KMS-11 (cell line): ENCODE results near the gene TEX2.
A peak's percentile ranks its signal among the peaks of the same experiment; 100 is the strongest.

Experiments used
- H2AFZ ChIP-seq: fragments of 200-600 bp; sonication (generic); 2 replicates; pipeline ENCODE4 v1.6.1; 2016; ENCODE audit warnings: antibody characterized with exemption, mixed run types, low read depth
- H3K27ac ChIP-seq: fragments of 200-600 bp; sonication (generic); 2 replicates; pipeline ENCODE4 v1.6.1; 2016; ENCODE audit warnings: mild to moderate bottlenecking, mixed run types
- H3K27me3 ChIP-seq: fragments of 200-600 bp; sonication (generic); 2 replicates; pipeline ENCODE4 v1.6.1; 2017; ENCODE audit warnings: mild to moderate bottlenecking, low read depth, mixed run types, moderate library complexity; ENCODE audit not compliant: insufficient read depth
- H3K36me3 ChIP-seq: fragments of 200-600 bp; sonication (generic); 2 replicates; pipeline ENCODE4 v1.6.1; 2017; ENCODE audit warnings: mild to moderate bottlenecking, mixed run types; ENCODE audit not compliant: insufficient read depth
- H3K4me1 ChIP-seq: fragments of 200-600 bp; sonication (generic); 2 replicates; pipeline ENCODE4 v1.6.1; 2016; ENCODE audit warnings: mild to moderate bottlenecking, low read depth, mixed run types; ENCODE audit not compliant: poor library complexity, severe bottlenecking
- H3K4me2 ChIP-seq: fragments of 200-600 bp; sonication (generic); 2 replicates; pipeline ENCODE4 v1.7.0; 2016; ENCODE audit warnings: mild to moderate bottlenecking, mixed run types
- H3K4me3 ChIP-seq: fragments of 200-600 bp; sonication (generic); IDR thresholded peaks from 2 replicates; pipeline ENCODE4 v1.6.1; 2017; ENCODE audit warnings: low read depth, low read length, mixed read lengths; ENCODE audit not compliant: insufficient read depth
- H3K79me2 ChIP-seq: fragments of 200-600 bp; sonication (generic); 2 replicates; pipeline ENCODE4 v1.6.1; 2016; ENCODE audit warnings: low read depth, mixed run types; ENCODE audit not compliant: insufficient read depth
- H3K9ac ChIP-seq: fragments of 200-600 bp; sonication (generic); 2 replicates; pipeline ENCODE4 v1.6.1; 2016; ENCODE audit warnings: mild to moderate bottlenecking, mixed run types
- H4K20me1 ChIP-seq: fragments of 200-600 bp; sonication (generic); 2 replicates; pipeline ENCODE4 v1.6.1; 2016; ENCODE audit warnings: mild to moderate bottlenecking, mixed run types; ENCODE audit not compliant: insufficient read depth
- CTCF ChIP-seq: fragments of 200-600 bp; sonication (generic); conservative IDR thresholded peaks from 2 replicates; pipeline ENCODE4 v1.6.1; 2017; ENCODE audit warnings: low read depth, mild to moderate bottlenecking, antibody characterized with exemption, low read length, moderate library complexity, mixed read lengths

Gene TEX2, protein sequence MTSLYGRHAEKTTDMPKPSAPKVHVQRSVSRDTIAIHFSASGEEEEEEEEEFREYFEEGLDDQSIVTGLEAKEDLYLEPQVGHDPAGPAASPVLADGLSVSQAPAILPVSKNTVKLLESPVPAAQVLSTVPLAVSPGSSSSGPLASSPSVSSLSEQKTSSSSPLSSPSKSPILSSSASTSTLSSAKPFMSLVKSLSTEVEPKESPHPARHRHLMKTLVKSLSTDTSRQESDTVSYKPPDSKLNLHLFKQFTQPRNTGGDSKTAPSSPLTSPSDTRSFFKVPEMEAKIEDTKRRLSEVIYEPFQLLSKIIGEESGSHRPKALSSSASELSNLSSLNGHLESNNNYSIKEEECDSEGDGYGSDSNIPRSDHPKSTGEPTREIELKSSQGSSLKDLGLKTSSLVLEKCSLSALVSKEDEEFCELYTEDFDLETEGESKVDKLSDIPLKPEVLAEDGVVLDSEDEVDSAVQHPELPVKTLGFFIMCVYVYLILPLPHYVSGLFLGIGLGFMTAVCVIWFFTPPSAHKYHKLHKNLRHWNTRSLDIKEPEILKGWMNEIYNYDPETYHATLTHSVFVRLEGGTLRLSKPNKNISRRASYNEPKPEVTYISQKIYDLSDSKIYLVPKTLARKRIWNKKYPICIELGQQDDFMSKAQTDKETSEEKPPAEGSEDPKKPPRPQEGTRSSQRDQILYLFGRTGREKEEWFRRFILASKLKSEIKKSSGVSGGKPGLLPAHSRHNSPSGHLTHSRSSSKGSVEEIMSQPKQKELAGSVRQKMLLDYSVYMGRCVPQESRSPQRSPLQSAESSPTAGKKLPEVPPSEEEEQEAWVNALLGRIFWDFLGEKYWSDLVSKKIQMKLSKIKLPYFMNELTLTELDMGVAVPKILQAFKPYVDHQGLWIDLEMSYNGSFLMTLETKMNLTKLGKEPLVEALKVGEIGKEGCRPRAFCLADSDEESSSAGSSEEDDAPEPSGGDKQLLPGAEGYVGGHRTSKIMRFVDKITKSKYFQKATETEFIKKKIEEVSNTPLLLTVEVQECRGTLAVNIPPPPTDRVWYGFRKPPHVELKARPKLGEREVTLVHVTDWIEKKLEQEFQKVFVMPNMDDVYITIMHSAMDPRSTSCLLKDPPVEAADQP

GRCh38 chr17:64263000-64263766 lies at the start of gene TEX2:
Gene TEX2, minus strand, starts transcription at chr17:64263260. Its CDS starts 49,043 bp downstream, at chr17:64214217.
- H3K9ac ChIP-seq: peak within 1 kb of the TSS; percentile 74
- H4K20me1 ChIP-seq: no peaks in the 10 kb centered on the region
- TF ChIP-seq CTCF: no peak
- peak within 1 kb of the TSS; percentile 77 for H3K27ac ChIP-seq
- peaks cover 20% of the 10 kb centered on the region for H3K4me1 ChIP-seq
- peak within 1 kb of the TSS; percentile 96 for H3K4me2 ChIP-seq
- peak within 1 kb of the TSS; percentile 47 for H3K4me3 ChIP-seq
- peak within 1 kb of the TSS; percentile 95 for H2AFZ ChIP-seq
- H3K27me3 ChIP-seq: no peaks in the 10 kb centered on the region
- no peaks in the 10 kb centered on the region for H3K36me3 ChIP-seq
- peaks cover 46% of the 10 kb centered on the region for H3K79me2 ChIP-seq

- Histone ChIP-seq H3K4me3 (no peak overlapping the region), H3K27ac (no peak overlapping the region), H3K9ac (no peak overlapping the region), H3K36me3 (no peaks in the 10 kb centered on the region), H3K79me2 (no peaks in the 10 kb centered on the region), H3K4me1 (no peaks in the 10 kb centered on the region), H4K20me1 (no peaks in the 10 kb centered on the region), H3K27me3 (no peaks in the 10 kb centered on the region), H3K4me2 (no peak overlapping the region), H2AFZ (no peak overlapping the region)
- TF ChIP-seq CTCF: no peak
These were observed 46.6 kb upstream of the TEX2 start for GRCh38 chr17:64309710-64310109.

- Histone ChIP-seq H3K9ac (no peak overlapping the region), H3K79me2 (no peaks in the 10 kb centered on the region), H3K36me3 (no peaks in the 10 kb centered on the region), H3K4me3 (no peak overlapping the region), H2AFZ (no peak overlapping the region), H3K27ac (no peak overlapping the region), H3K4me2 (no peak overlapping the region), H3K4me1 (no peaks in the 10 kb centered on the region), H3K27me3 (no peaks in the 10 kb centered on the region), H4K20me1 (no peaks in the 10 kb centered on the region)
- TF ChIP-seq CTCF: no peak
These were observed 46.0 kb upstream of the TEX2 start for GRCh38 chr17:64309021-64309420.

DNA sequence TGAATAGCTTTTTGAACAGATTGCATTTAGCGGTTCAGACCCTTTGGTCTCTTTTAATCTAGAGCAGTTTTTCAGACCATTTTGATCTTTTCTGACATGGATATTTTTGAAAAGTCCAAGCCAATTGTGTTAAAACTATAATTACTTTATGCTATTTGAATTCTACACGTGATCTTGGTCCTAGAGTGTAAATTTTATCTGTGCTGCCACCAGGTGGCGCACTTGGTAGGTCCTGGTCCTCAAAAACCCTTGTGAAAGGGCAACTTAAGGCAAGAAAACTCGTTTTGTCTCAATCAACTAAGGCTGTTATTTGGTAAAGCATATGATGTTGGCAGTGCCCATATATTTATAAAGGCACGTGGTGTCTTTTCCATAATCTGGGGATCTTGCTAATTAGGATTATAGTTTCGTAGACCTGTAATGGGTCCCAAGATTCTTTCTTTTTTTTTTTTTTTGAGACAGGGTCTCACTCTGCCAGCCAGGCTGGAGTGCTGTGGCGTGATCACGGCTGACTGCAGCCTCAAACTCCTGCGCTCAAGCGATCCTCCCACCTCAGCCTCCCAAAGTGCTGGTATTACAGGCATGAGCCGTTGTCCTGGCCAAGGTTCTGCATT lies 43.9 kb upstream of the TEX2 start:
- H3K27ac ChIP-seq: no peak overlapping the region
- peak; percentile 95 for TF ChIP-seq CTCF

More for the DNA sequence above, 43.9 kb upstream of the TEX2 start:
- no peak overlapping the region for H3K9ac ChIP-seq
- no peak overlapping the region for H2AFZ ChIP-seq
- no peaks in the 10 kb centered on the region for H4K20me1 ChIP-seq
- H3K4me2 ChIP-seq: no peak overlapping the region
- no peak overlapping the region for H3K4me3 ChIP-seq
- H3K27me3 ChIP-seq: no peaks in the 10 kb centered on the region
- no peaks in the 10 kb centered on the region for H3K36me3 ChIP-seq
- H3K79me2 ChIP-seq: no peaks in the 10 kb centered on the region
- H3K4me1 ChIP-seq: no peaks in the 10 kb centered on the region
